ENCODE measurements around the gene FCRL5. TPM values are rescaled to one million over a fixed set of nuclear protein-coding genes. Genes with fewer than 3 reads are reported as not detected.

FCRL5 gene
- total and polyA plus RNA-seq, 8 donors, result 0.08 to 1.5 (median 0.13) TPM; not detected in 1

- no peak for DNase-seq
- TF ChIP-seq, protein P1, sequence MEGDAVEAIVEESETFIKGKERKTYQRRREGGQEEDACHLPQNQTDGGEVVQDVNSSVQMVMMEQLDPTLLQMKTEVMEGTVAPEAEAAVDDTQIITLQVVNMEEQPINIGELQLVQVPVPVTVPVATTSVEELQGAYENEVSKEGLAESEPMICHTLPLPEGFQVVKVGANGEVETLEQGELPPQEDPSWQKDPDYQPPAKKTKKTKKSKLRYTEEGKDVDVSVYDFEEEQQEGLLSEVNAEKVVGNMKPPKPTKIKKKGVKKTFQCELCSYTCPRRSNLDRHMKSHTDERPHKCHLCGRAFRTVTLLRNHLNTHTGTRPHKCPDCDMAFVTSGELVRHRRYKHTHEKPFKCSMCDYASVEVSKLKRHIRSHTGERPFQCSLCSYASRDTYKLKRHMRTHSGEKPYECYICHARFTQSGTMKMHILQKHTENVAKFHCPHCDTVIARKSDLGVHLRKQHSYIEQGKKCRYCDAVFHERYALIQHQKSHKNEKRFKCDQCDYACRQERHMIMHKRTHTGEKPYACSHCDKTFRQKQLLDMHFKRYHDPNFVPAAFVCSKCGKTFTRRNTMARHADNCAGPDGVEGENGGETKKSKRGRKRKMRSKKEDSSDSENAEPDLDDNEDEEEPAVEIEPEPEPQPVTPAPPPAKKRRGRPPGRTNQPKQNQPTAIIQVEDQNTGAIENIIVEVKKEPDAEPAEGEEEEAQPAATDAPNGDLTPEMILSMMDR (IDR thresholded peaks at IDR 0.05), result no peak
- Histone ChIP-seq H3K9me3 (no peaks in the 10 kb centered on the region), H3K27ac (no peak overlapping the region), H3K4me1 (no peaks in the 10 kb centered on the region), H3K4me3 (no peak overlapping the region), H3K27me3 (peaks cover 0 to 5% of the 10 kb centered on the region in 2 donors), H3K36me3 (no peaks in the 10 kb centered on the region)
- intact Hi-C loops (cut with DNase I), result loop anchor here in 1 of 2 donors (10.0 kb wide), 1 partner anchor 302 kb away; no protein-coding TSS in a partner anchor
- no peak for ATAC-seq
Measured at GRCh38 chr1:157497284-157497683, 55.0 kb downstream of the FCRL5 start.

- ATAC-seq, result peak; percentile 90
Measured at GRCh38 chr1:157496121-157496526, 56.2 kb downstream of the FCRL5 start.

GRCh38 chr1:157495285-157495684 is 57.0 kb downstream of the FCRL5 start:
- H3K36me3 ChIP-seq, result no peaks in the 10 kb centered on the region
- no peak for DNase-seq
- H3K9me3 ChIP-seq, result no peaks in the 10 kb centered on the region
- no peak for ATAC-seq
- no peak overlapping the region for H3K4me3 ChIP-seq
- intact Hi-C loops (cut with DNase I), result loop anchor here in 1 of 2 donors (10.0 kb wide), 1 partner anchor 300 kb away; no protein-coding TSS in a partner anchor
- H3K27me3 ChIP-seq, result peaks cover 0 to 5% of the 10 kb centered on the region in 2 donors
- TF ChIP-seq, protein P1 (IDR thresholded peaks at IDR 0.05), result no peak
- no peaks in the 10 kb centered on the region for H3K4me1 ChIP-seq
- no peak overlapping the region for H3K27ac ChIP-seq

More at GRCh38 chr1:157496121-157496526, 56.2 kb downstream of the FCRL5 start:
- peak in 2 of 4 donors; percentile 7 to 24 for DNase-seq
- intact Hi-C loops (cut with DNase I), result loop anchor here in 1 of 2 donors (10.0 kb wide), 1 partner anchor 301 kb away; no protein-coding TSS in a partner anchor
- H3K4me3 ChIP-seq, result no peak overlapping the region
- H3K27me3 ChIP-seq, result peaks cover 0 to 5% of the 10 kb centered on the region in 2 donors
- TF ChIP-seq, protein P1 (IDR thresholded peaks at IDR 0.05), result peak; percentile 79 to 90
- no peaks in the 10 kb centered on the region for H3K4me1 ChIP-seq
- H3K9me3 ChIP-seq, result no peaks in the 10 kb centered on the region
- no peak overlapping the region for H3K27ac ChIP-seq
- H3K36me3 ChIP-seq, result no peaks in the 10 kb centered on the region

- Histone ChIP-seq H3K4me1 (no peaks in the 10 kb centered on the region), H3K9me3 (no peaks in the 10 kb centered on the region), H3K4me3 (no peak overlapping the region), H3K36me3 (no peaks in the 10 kb centered on the region), H3K27me3 (peaks cover 0 to 5% of the 10 kb centered on the region in 2 donors), H3K27ac (no peak overlapping the region)
- ATAC-seq, result no peak
- intact Hi-C loops (cut with DNase I), result loop anchor here in 1 of 2 donors (5.0 to 10.0 kb wide), 2 partner anchors 117 to 299 kb away; no protein-coding TSS in a partner anchor
- DNase-seq, result no peak
- TF ChIP-seq, protein P1 (IDR thresholded peaks at IDR 0.05), result no peak
Measured at GRCh38 chr1:157494093-157494492, 58.2 kb downstream of the FCRL5 start.

DNA sequence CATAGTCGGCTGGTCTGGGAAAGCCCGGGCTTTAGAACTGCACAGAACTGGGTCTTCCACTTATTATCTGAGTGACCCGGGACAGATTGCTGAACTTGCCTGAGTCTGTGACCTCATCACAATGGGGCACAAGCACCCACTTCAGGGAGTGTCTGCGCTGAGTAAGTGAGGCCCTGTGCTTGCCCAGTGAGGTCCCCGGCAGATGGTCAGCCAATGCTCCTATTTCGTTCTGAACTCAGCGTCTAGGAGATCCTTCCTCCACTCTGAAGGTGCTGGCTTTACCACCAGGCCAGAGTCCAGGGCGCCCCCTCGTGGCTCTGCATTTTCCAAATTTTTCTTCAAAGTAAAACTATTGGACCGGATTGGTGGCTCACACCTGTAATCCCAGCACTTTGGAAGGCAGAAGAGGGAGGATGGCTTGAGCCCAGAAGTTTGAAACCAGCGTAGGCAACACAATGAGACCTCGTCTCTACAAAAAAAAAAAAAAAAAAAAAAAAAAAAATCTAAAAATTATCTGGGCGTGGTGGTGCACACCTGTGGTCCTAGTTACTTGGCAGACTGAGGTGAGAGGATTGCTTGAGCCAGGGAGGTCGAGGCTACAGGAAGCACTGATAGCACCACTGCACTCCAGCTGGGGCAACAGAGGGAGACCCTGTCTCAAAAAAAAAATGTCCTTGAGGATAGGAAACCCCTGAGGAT is 61.7 kb downstream of the FCRL5 start:
- Histone ChIP-seq H3K4me1 (no peaks in the 10 kb centered on the region), H3K27ac (no peak overlapping the region), H3K27me3 (peaks cover 0 to 5% of the 10 kb centered on the region in 2 donors), H3K9me3 (no peaks in the 10 kb centered on the region), H3K4me3 (no peak overlapping the region), H3K36me3 (no peaks in the 10 kb centered on the region)
- intact Hi-C loops (cut with DNase I), result loop anchor here in 1 of 2 donors (5.0 to 10.0 kb wide), 2 partner anchors 113 to 296 kb away; no protein-coding TSS in a partner anchor
- TF ChIP-seq, protein P1 (IDR thresholded peaks at IDR 0.05), result peak; percentile 23 to 32
- DNase-seq (peak; percentile 13 to 76 (median 54)), ATAC-seq (peak; percentile 90)
